ENCODE data around the gene PSMD9.

PSMD9 gene

DNA sequence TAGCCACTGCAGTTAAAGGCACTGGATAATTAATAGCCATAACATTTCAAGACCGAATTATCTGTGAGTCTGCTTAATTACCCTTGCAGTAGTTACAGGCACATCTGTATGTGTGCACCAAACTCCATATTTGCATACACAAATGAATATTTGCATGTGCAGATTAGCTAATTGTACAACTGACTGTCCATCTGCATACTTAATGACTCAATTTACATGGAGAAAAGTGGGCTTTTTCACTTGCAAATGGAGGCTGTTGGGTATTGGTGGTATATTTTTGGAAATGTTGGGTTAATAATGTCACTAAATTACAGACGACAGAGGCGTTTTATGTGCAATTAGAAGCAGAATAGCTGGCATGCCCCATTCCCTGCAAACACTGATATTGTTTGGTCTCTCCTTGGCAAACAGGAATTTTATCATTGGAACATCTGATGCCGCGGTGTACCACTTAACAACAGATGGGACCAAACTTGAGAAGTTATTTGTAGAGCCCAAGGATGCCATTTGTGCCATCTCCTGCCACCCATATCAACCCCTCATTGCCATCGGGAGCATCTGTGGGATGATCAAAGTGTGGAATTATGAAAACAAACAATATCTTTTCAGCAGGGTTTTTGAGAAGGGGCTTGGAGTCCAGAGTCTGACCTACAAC is 69.4 kb downstream of the PSMD9 start:
- no peak for DNase-seq

DNA sequence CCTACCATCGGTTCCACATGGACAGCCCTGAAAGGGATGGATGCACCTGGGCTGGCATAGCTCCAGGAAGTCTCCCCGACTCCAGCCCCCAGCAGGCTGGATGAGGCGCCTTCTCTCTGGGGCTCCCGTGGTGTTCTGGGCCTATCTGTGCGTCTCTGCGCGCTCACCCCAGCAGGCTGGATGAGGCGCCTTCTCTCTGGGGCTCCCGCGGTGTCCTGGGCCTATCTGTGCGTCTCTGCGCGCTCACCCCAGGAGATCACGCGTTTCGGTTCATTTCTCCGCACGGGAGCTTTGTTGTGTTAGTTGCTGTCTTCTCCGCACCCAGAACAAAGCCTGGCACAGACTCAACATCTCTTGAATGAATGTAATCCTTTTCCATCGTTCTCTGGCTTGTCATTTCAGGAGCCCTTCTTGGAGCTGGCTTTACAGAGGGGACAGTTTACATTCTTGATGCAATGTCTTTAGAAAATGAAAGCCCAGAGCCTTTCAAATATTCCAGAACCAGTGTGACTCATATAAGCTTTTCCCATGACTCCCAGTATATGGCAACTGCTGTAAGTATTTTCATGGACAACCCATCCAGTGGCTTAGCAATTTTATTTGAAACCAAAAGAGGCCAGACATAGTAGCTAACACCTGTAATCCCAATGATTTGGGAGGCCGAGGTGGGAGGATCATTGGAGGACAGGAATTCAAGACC is 70.1 kb downstream of the PSMD9 start:
- DNase-seq = no peak

DNA sequence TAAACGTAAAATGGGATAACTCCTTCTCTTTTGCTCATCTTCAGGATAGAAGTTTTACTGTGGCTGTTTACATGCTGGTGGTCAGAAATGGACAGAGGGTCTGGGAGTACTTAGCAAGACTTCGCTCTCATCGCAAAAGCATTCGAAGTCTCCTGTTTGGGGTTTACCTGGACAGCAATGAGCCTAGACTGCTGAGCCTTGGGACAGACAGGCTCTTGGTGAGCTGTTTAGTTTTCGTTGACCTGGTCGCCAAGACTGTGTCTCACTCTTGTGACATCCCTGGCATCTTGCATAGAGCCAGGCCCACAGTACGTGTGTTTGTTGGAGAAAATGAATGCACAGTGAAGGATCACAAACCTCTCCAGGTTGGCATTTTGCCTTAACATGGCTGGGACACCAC is 72.0 kb downstream of the PSMD9 start:
- no peak for DNase-seq

DNA sequence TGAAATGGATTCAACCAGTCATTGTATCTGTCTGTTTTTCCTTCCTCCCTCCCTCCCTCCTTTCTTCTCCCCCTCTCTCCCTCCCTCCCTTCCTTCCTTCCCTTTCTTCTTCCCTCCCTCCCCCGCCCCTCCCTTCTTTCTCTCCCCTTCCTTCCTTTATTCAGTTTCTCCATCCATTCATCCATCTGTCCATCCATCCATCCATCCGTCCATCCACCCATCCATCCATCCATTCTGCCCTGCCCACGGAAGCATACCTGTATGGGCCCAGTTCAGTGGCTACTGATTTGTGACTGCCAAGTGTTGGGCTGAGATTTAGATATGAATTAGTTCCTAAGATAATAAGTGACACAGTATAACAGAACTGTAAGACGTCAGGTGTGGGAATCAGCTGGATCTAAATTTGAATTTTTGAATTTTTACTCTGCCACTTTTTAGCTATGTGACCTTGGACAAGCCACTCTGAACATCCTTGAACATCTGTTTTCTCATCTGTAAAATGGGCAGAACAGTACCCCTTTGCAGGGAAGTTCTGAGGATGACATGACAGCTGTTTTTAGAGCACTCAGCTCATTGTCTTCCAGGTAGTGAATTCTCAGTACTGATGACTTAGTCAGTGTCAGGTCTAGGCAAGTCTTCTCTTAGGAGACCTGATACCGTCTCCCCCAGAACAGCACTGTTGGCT is 72.7 kb downstream of the PSMD9 start:
- no peak for DNase-seq

DNA sequence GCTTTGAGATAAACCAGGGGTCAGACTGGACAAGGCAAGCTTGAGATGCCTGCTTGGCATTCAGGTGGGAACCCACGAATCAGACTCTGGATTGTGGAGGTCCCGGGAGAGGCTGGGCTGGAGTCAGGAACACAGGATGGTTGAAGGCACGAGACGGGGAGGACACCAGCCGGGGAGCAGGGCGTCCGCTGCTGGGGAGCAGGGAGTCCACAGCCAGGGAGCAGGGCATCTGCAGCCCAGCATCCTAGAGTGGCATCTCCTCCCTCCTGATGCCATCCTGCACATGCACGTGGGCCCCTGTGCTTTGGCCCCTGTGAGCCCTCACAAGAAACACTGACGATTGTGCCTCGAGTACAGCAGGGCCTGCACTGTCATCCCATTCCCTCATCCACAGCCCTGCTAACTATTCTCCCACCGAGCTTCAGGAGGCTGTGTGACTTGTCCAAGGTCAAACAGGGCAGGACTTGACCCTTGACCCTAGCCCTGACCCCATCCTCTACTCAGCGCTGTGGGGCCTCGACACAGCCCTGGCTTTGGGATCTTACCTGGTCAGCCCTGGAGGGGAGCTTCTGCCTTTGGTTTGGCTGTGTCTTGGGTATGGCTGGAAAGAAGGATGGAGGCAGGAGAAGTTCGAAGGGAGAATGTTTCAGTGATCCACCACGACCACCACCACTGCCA is 74.9 kb downstream of the PSMD9 start:
- no peak for DNase-seq

DNA sequence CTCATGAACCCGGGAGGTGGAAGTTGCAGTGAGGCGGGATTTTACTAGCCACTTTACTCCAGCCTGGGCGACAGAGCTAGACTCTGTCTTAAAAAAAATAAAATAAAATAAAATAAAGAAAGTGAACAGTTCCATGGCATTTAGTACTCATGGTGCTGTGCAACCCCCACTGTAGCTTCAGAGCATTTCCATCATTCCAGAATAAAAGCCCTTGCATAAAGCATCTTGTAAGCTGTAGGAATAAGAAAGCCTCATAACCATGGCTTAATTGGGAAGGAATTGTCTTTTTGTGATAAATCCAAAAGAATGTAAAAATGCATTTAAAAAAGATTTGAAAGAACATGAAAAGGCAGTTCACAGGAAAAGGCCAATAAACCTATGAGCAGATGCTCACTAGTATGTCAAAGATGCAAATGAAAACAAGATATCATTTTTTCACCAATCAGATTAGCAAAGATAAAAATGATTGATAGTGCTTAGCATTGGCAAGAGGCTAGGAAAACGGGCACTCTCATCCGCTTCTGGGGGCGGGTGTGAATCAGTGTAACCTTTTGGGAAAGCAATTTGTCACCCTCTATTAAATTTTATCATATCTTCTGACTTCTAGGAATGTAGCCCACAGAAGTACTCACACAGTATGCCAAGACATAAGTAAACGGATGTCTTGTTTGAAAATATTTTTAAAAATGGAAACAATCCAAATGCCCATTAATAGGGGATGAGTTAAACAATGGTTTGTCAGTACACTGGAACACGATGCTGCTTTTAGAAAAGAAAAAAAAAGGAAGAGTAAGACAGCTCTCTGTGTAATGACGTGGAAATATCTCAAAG is 76.4 kb downstream of the PSMD9 start:
- no peak for DNase-seq

DNA sequence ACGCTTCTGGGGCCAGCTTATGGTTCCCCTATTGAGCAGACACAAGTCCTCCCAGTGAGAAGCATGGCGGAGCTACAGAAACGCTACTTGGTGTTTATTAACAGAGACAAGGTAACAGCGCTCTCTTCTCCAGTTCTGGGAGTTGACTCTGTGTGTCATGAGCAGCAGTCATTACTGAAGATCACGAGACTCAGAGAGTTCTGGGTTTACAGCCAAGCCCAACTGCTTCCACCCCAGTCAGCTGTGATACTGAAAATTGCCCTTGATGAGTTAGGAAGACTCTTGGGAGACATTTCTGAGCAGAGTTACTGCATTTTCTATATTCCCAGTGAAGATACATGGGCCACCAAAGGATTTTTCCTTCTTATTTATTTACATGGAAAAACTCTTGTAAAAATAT is 78.4 kb downstream of the PSMD9 start:
- DNase-seq = no peak
